HFFc6 (cell line): Measurements from ENCODE around the gene RNU6-9. TPM values are rescaled to one million over a fixed set of nuclear protein-coding genes. Genes with fewer than 3 reads are reported as not detected.
A peak's percentile ranks its signal among the peaks of the same experiment; 100 is the strongest.

Source experiments
- DNase-seq: peaks from one replicate; pipeline ENCODE4 v3.0.0-alpha.2; 2018
- H3K27ac Mint-ChIP-seq: 2 replicates; pipeline ENCODE4 v1.8.0; 2020; ENCODE audit warnings: mild to moderate bottlenecking, mixed read lengths
- H3K27me3 Mint-ChIP-seq: 2 replicates; pipeline ENCODE4 v1.8.0; 2021; ENCODE audit warnings: mild to moderate bottlenecking, moderate library complexity, mixed read lengths; ENCODE audit not compliant: insufficient read depth
- H3K36me3 Mint-ChIP-seq: 2 replicates; pipeline ENCODE4 v1.8.0; 2021; ENCODE audit warnings: low read depth, mixed read lengths
- H3K4me1 Mint-ChIP-seq: 2 replicates; pipeline ENCODE4 v1.8.0; 2020; ENCODE audit warnings: low read depth, mixed read lengths
- H3K4me3 Mint-ChIP-seq: 2 replicates; pipeline ENCODE4 v1.8.0; 2020; ENCODE audit warnings: mild to moderate bottlenecking, moderate library complexity, mixed read lengths
- H3K9me3 Mint-ChIP-seq: 2 replicates; pipeline ENCODE4 v1.8.0; 2020; ENCODE audit warnings: mild to moderate bottlenecking, mixed read lengths
- total RNA-seq, 6 experiments: library from RNA; stranded (reverse); fragmentation: NEBNext Ultra II Directional; extraction: Animal tissue kit (Norgen Biotek cat#: 25700); gene quantifications; 2 replicates in 1 of 6; 3 replicates in 5 of 6; pipeline ENCODE4 v1.2.3, GENCODE V29; 2021
- TF ChIP-seq, protein P1 (sequence below): fragments of 200-600 bp; sonication (generic); IDR thresholded peaks from 2 replicates; pipeline ENCODE4 v1.5.0; 2021; ENCODE audit warnings: antibody characterized with exemption, mild to moderate bottlenecking

The RNU6-9 gene
- total RNA-seq, 6 experiments from 2014 or later = not detected

DNA sequence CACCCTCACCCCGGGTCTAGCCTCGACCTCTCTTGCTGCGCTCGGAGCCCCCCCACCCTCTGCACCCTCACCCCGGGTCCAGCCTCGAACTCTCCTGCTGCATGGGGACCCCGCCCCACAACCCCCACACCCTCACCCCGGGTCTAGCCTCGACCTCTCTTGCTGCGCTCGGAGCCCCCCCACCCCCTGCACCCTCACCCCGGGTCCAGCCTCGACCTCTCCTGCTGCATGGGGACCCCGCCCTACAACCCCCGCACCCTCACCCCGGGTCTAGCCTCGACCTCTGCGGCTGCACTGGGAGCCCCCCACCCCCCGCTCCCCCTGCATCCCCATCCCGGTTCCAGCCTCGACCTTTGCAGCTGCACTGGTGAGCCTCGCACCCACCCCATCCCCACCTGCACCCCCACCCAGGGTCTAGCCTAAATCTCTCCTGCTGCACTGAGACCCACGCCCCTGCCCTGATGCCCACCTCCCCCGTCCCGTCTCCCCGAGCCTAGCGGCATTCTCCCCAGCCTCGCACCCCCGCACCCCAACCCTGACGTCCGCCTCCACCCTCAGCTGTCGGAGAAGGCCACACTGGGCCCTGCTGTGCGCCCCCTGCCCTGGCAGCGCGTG, 32.0 kb upstream of the RNU6-9 start:
- TF ChIP-seq, protein P1, sequence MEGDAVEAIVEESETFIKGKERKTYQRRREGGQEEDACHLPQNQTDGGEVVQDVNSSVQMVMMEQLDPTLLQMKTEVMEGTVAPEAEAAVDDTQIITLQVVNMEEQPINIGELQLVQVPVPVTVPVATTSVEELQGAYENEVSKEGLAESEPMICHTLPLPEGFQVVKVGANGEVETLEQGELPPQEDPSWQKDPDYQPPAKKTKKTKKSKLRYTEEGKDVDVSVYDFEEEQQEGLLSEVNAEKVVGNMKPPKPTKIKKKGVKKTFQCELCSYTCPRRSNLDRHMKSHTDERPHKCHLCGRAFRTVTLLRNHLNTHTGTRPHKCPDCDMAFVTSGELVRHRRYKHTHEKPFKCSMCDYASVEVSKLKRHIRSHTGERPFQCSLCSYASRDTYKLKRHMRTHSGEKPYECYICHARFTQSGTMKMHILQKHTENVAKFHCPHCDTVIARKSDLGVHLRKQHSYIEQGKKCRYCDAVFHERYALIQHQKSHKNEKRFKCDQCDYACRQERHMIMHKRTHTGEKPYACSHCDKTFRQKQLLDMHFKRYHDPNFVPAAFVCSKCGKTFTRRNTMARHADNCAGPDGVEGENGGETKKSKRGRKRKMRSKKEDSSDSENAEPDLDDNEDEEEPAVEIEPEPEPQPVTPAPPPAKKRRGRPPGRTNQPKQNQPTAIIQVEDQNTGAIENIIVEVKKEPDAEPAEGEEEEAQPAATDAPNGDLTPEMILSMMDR = no peak
- 0 out of 2 replicates have a peak, but pooled peaks cover 3% of the 10 kb centered on the region for H3K9me3 Mint-ChIP-seq
- no peak overlapping the region for H3K4me3 Mint-ChIP-seq

DNA sequence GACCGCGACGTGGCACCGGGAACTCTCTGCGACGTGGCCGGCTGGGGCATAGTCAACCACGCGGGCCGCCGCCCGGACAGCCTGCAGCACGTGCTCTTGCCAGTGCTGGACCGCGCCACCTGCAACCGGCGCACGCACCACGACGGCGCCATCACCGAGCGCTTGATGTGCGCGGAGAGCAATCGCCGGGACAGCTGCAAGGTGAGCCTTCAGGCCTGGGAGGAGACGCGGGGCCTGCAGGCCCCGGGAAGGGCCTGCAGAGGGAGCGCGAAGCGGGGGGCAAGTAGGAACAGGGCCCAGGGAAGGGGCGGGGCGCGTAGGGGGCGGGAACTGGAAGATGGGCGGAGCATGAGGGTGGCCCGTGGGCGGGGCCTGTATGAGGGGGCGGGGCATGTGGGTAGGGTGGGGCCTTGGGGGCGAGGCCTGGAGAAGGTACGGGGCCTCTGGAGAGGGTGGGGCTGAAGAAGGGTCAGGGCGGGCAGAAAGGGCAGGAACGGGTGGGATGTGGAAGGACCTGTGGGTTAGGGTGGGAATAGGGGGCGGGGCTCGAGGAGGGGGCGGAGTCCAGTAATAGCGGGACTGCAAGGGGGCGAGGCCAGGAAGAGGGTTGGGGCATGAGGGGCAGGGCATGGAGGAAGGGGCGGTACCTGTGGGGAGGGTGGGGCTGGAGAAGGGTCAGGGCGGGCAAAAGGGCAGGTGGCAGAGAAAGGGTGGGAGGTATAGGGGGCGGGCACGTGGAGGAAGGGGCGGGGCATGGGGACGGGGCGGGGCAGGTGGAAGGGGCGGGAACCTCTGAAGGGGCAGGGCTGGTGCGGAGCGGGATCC, 31.3 kb upstream of the RNU6-9 start:
- Mint-ChIP-seq H3K27me3 (peaks cover 4% of the 10 kb centered on the region; the same call in 1 of the 2 replicates), H3K4me1 (no peaks in the 10 kb centered on the region; the same call in 1 of the 2 replicates), H3K27ac (no peak overlapping the region), H3K9me3 (0 out of 2 replicates have a peak, but pooled peaks cover 3% of the 10 kb centered on the region), H3K4me3 (no peak overlapping the region), H3K36me3 (0 out of 2 replicates have a peak, but pooled peaks cover 4% of the 10 kb centered on the region)
- no peak for DNase-seq
- TF ChIP-seq, protein P1 = peak; percentile 27; the same call in 1 of the 2 replicates

More for the DNA sequence above, 32.0 kb upstream of the RNU6-9 start:
- 0 out of 2 replicates have a peak, but pooled peaks cover 4% of the 10 kb centered on the region for H3K36me3 Mint-ChIP-seq
- peaks cover 4% of the 10 kb centered on the region; the same call in 1 of the 2 replicates for H3K27me3 Mint-ChIP-seq
- no peak for DNase-seq
- H3K27ac Mint-ChIP-seq = no peak overlapping the region
- no peaks in the 10 kb centered on the region; the same call in 1 of the 2 replicates for H3K4me1 Mint-ChIP-seq

DNA sequence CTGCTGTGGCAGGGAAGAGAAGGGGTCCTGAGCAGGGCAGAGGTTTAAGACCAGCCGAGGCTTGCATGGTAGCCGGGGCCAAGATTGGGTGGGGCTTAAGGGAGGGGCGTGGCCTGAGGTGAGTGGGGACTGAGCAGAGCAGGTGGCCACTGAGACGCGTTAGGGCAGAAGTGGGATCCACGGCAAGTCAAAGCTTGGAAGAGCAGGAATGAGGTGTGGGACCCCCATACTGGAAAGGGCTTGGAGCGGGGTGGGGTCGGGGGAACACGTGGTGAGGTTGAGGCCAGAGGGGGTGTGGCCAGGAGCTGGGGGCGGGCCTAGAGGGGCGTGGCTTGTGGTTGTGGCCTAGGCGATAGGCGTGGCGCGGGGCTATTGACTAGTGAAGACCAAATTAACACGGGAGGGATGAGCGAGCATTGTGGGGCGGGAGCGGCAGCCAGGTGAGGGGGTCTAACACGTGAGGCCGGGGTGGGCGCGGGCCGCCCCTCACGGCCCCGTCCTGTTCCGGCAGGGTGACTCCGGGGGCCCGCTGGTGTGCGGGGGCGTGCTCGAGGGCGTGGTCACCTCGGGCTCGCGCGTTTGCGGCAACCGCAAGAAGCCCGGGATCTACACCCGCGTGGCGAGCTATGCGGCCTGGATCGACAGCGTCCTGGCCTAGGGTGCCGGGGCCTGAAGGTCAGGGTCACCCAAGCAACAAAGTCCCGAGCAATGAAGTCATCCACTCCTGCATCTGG, 30.5 kb upstream of the RNU6-9 start:
- Mint-ChIP-seq H3K27me3 (peaks cover 7% of the 10 kb centered on the region; the same call in 1 of the 2 replicates), H3K27ac (no peak overlapping the region), H3K4me3 (no peak overlapping the region), H3K36me3 (peaks cover 9% of the 10 kb centered on the region), H3K9me3 (0 out of 2 replicates have a peak, but pooled peaks cover 3% of the 10 kb centered on the region), H3K4me1 (no peaks in the 10 kb centered on the region; the same call in 1 of the 2 replicates)
- TF ChIP-seq, protein P1 = no peak
- peak; percentile 9 for DNase-seq

DNA sequence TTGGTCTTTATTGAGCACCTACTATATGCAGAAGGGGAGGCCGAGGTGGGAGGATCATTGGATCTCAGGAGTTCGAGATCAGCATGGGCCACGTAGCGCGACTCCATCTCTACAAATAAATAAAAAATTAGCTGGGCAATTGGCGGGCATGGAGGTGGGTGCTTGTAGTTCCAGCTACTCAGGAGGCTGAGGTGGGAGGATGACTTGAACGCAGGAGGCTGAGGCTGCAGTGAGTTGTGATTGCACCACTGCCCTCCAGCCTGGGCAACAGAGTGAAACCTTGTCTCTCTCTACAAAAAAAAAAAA, 30.0 kb upstream of the RNU6-9 start:
- no peaks in the 10 kb centered on the region; the same call in 1 of the 2 replicates for H3K4me1 Mint-ChIP-seq
- 0 out of 2 replicates have a peak, but pooled peaks cover 3% of the 10 kb centered on the region for H3K9me3 Mint-ChIP-seq
- DNase-seq = no peak
- no peak overlapping the region for H3K4me3 Mint-ChIP-seq
- H3K27me3 Mint-ChIP-seq = peaks cover 7% of the 10 kb centered on the region; the same call in 1 of the 2 replicates
- H3K36me3 Mint-ChIP-seq = peaks cover 9% of the 10 kb centered on the region
- TF ChIP-seq, protein P1 = no peak
- no peak overlapping the region for H3K27ac Mint-ChIP-seq

DNA sequence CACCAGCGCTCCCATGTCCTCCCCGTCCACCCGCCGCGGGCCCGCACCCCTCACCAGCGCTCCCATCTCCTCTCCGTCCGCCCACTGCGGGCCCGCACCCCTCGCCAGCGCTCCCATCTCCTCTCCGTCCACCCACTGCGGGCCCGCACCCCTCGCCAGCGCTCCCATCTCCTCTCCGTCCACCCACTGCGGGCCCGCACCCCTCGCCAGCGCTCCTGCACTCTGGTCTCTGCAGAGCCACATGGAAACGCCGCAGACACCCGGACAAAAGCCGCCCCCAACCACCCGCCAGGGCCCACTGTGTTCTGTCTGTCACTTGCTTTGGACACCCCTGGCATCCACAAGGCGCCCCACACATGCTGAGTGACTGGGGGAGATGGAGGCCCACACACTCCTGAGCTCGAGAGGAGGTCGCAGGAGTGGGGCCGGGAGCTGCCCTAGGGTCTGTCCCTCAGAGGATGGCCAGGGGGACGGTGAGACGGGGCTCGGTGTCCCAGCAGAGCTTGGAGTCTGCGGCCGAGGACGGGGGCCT, 26.4 kb upstream of the RNU6-9 start:
- peaks cover 16% of the 10 kb centered on the region for H3K4me1 Mint-ChIP-seq
- peaks cover 7% of the 10 kb centered on the region for H3K27me3 Mint-ChIP-seq
- no peak for DNase-seq
- TF ChIP-seq, protein P1 = no peak
- 0 out of 2 replicates have a peak, but pooled peaks cover 3% of the 10 kb centered on the region for H3K9me3 Mint-ChIP-seq
- no peak overlapping the region for H3K4me3 Mint-ChIP-seq
- peaks cover 9% of the 10 kb centered on the region for H3K36me3 Mint-ChIP-seq
- no peak overlapping the region for H3K27ac Mint-ChIP-seq
